GM19238 (cell line): Measurements from ENCODE around the gene CHRDL2.

Experiments
- DNase-seq: peaks from one replicate; pipeline ENCODE4 v3.0.0; 2011; ENCODE audit warnings: low spot score; ENCODE audit not compliant: insufficient read length

CHRDL2 gene

DNA sequence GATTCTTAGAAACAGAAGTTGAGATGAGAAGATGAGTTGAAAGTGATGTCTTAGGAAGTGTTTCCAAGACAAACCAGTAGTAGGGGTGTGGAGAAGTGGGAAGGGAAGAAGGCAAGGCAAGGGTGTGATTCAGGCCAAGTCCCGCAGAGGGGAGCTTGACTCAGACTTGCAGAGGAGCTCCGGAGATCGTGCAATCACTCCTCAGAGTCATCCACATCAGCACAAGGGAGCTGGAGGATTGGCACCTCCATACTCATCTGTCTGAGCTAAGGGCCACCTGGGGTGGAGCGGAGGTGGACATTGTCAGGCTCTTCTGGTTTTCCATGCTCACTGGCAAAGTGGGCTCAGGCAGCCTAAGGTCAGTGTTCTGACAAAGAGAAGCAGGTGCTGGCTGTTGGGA is 44.4 kb downstream of the CHRDL2 start:
- no peak for DNase-seq

GRCh38 chr11:74685905-74686304 is 45.3 kb downstream of the CHRDL2 start:
- no peak for DNase-seq

DNA sequence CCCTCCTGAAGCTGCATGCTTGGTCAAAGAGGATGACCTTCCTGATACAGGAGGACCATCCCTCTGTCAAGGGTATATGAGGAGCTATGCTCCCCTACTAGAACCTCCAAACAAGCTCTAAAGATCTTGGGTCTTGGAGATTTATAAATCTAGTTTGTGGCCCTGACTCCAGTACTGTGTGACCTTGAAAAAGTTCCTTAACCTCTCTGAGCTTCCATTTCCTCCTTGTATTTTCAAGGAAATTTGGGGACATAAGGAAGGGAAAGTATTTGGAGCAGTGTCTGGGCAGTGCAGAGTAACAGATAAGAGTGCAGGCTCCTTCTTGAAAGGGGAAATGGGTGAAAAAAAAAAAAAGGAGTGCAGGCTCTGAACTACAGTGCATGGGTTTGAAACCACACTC is 45.9 kb downstream of the CHRDL2 start:
- DNase-seq: no peak

- DNase-seq: no peak
Measured at GRCh38 chr11:74684661-74685060, 46.6 kb downstream of the CHRDL2 start.

- DNase-seq: no peak
Measured at GRCh38 chr11:74683941-74684481, 47.2 kb downstream of the CHRDL2 start.

- no peak for DNase-seq
Measured at GRCh38 chr11:74683279-74683871, 47.9 kb downstream of the CHRDL2 start.

GRCh38 chr11:74682731-74683278 is 48.4 kb downstream of the CHRDL2 start:
- DNase-seq: no peak

- DNase-seq: no peak
Measured at GRCh38 chr11:74681686-74682651, 49.3 kb downstream of the CHRDL2 start.

GRCh38 chr11:74680703-74681531 is 50.3 kb downstream of the CHRDL2 start:
- no peak for DNase-seq

DNA sequence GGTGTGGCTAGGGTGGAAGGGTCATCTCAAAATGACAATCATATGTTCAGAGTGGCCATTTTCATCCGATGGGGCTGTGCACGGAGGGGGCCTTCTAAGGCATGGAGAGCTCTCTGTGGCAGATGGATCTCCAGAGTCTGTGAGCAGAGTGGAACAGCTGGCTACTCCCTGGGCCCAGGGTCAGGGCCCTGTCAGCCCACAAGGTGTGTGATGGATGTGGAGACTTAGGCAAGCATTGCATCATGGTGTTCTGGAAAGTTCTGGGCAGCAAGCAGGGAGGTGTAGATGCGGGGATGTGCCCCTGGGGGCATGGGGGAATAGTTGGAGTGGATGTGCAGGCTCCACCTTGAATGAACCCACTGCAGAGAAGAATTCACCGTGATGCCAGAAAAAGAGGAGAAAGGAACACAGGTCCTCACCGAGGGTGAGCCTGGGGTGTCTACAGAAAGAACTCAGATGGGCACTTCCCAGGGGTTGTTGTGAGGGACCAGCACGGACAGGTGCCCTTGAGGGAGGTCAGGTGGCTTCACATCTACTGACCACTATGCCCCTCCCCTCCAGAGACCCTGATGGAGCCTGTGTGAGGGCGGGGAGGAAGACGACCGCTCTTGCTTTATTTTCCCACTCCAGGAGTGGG is 51.1 kb downstream of the CHRDL2 start:
- DNase-seq: no peak

- DNase-seq: no peak
Measured at GRCh38 chr11:74679513-74679865, 51.7 kb downstream of the CHRDL2 start.

GRCh38 chr11:74678591-74679512 is 52.4 kb downstream of the CHRDL2 start:
- no peak for DNase-seq

GRCh38 chr11:74678041-74678440 is 53.2 kb downstream of the CHRDL2 start:
- DNase-seq: no peak

GRCh38 chr11:74677131-74677530 is 54.1 kb downstream of the CHRDL2 start:
- no peak for DNase-seq

DNA sequence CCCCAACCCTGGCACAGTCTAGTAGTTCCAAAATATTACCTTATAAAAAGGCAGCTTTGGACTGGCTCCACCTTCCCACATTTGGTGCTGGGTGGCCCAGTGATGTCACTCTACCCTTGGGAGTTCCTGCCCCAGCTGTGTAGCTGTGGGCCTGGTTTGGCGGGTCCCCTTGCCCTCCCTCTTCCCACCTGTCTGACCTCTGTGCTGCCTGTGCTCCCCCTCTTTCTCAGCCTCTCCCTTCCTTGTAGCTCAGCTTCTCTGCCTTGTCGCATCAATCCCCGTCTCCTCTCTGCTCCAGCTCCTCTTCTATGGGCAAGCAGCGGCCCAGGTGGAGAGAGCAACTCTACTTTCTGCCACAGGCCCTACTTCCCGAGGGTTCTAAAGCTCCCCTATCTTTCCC is 54.6 kb downstream of the CHRDL2 start:
- DNase-seq: no peak

DNA sequence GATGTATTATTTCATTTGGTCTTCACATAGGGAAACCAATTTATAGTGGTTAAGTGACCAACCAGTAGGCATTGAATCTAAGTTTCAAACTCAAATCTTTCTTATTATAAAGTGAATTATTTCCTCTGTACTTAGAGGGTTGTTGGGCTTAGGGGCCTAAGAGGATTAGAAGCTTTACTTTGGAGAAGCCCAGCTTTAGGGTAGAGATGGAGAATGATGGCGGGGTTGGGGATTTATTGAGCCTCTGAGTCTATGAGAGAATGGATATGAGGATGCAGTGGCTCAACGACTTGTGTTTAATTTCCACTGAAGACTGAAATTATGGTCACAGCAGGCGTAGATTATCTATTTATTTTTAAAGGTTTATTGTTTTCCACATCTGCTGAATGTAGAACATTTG is 55.5 kb downstream of the CHRDL2 start:
- DNase-seq: no peak

DNA sequence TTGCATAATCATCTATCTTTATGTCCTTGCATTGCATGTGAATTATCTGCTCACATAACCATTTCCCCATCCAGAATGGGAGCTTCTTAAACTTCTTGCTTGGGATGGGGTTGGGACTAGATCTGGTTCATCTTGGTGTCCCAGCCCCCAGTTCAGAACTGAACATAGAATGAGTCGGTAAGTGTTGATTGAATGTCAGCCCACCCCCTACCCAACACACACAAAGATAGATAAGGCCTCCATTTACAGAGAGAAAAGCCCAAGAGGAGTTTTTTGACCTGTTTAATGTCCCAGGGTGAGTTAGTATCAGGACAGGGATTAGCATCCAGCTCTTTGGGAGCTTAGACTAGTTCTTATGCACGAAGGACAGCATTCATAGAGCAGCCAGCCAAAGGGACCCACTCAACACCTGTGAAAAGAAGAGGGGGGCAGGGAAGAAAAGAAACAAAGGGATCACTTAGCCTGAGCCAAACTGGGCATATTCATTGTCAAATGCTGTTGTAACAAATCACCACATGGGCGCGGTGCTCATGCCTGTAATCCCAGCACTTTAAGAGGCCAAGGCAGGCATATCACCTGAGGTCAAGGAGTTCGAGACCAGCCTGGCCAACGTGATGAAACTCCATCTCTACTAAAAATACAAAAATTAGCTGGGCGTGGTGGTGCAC is 57.4 kb downstream of the CHRDL2 start:
- DNase-seq: no peak

GRCh38 chr11:74672956-74673692 is 58.1 kb downstream of the CHRDL2 start:
- DNase-seq: no peak
